ELF-1 (cell line): ENCODE results near the gene EXOC6B.
A peak's percentile ranks its signal among the peaks of the same experiment; 100 is the strongest.
"Not testable (repeated sequence)": the region's sequence is repeated elsewhere in the genome, so short reads cannot be mapped to it uniquely, and the experiment has no call there.

ENCODE experiments used
- DNase-seq: peaks from one replicate; pipeline ENCODE4 v3.0.0-alpha.2; 2016; ENCODE audit warnings: low read depth, low spot score

EXOC6B gene

DNA sequence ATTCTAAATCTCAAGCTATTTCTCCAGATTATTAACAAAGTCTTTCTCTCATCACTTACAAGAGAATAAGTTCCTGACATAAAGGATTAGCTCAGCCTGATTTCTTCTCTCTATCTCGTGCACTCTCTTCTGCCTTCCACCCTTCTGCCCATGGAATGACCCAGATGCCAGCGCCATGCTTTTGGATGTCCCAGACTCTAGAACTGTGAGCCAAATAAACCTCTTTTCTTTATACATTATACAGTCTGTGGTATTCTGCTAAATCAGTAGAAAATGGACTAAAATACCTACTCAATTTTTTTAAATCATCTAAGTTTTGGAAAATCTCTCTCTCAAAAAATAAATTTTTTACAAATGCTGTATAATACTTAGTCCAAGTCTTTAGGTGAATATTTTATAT, 218.6 kb downstream of the EXOC6B start:
- DNase-seq = no peak

DNA sequence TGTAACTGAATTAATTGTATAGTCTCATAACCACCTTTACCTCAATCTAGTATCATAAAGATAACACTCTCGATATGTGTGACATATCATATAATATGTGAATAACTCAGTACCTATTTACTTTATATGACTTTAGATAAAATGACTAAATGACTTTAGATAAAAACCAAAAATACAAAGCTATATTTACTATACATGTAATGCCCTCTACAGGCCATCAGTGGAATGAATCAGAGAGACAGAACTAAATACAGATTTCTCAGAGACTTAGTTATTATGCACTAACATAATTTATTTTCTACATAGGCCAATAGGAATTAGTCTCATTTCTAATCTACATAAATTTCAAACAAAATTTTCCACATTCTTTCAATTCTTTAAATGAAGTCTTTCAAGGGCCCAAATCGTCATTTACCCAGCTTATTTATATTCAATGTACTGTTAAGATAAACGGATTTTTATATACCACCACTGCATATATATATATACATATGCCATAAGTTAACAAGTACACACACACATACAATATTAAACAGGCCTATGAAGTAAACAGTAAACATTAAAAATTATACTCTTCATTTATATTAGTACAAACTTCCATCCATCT, 219.9 kb downstream of the EXOC6B start:
- DNase-seq = no peak

DNA sequence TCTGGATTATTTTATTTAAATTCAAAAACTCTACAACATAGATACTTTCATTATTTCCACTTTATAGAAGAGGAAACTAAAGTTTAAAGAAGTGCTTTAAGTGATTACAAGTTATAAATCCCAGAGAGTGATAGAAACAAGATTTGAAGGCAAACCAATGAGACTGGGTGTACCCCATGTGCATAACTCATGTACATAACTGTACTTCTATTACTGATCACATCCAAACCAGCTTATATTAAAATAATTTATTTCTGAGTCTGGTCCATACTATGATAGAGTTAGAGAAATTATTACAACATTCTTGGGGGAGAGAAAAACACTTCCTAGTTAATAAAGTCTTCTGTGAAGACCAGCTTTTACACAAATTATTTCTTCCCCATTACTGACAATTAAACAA, 221.4 kb downstream of the EXOC6B start:
- no peak for DNase-seq

DNA sequence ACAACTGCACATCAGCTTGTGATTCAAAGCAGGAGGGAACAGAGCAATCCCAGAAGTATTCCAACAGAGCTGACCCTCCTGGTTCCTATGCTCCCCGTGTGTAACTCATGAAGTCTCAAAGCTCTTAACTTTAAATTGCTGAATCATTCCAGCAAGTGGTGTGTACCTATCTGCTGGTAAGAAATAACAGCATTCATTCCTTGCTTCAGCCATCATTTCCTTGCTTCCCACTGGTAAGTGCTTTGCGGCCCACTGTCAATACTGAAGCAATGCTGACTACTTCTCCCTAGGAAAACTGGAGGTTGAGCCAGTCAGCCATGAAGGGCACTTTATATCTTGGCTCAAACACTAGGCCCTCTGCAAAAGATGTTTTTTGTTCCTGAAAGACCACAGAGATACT, 222.4 kb downstream of the EXOC6B start:
- no peak for DNase-seq

DNA sequence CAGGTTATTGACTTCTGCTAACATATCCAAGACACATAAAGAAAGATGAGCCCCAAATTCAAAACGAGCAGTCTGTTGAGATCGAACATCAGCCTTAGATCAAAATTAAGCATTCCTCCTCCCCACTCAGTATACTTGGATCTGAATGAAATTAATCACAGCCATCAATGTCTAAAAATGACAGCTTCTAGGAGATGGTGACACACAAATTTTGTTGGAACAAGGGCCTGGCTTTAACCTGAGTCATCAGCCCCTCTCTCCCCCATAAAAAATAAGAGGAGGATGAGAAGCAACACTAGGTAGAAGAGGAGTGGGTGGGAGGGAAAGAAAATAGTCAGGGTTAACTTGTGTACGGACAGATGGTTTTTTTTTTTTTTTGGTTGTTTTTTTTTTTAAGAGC, 223.1 kb downstream of the EXOC6B start:
- no peak for DNase-seq

DNA sequence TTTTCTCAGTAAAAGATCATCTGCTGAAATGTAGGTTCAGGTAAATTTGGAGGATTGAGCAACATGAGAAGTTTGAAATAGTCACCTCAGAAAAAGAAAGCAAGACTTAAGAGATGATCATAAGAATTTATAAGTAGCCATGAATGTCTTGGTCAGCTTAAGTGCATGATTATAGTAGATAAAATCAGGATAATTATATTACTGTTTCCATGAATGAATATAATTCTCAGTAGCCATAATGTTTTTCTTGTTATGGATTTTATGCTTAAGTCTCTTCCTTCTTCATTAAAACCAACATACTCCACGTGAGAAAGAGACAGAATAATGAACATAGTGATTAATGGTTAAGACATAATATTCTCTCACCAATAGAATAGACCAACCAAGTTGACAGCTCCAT, 223.7 kb downstream of the EXOC6B start:
- DNase-seq = no peak

DNA sequence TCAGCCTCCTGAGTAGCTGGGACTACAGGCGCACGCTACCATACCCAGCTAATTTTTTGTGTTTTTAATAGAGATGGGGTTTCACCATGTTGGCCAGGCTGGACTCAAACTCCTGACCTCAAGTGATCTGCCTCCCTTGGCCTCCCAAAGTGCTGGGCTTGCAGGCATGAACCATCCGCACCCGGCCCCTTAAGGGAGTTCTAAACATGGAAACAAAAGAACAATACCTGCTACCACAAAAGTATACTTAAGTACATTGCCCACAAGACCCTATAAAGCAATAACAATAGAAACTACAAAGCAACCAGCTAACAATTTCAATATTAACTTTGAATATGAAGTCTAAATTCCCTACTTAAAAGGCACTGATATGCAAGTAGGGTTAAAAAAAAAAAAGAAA, 242.0 kb downstream of the EXOC6B start:
- DNase-seq = not testable (repeated sequence)

DNA sequence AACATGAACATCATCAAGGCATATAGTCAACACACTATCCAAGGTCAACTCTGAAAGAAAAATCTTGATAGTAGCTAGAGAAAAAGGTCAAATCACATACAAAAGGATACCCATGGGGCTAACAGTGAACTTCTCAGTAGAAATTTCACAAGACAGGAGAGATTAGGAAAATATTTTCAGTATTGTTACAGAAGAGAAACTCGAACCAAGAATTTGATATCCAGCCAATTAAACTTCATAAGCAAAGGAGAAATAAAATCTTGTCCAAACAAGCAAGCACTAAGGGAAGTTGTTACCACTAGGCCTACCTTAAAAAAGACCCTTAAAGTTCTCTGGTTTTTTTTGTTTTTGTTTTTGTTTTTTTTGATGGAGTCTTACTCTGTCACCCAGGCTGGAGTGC, 242.5 kb downstream of the EXOC6B start:
- DNase-seq = no peak

DNA sequence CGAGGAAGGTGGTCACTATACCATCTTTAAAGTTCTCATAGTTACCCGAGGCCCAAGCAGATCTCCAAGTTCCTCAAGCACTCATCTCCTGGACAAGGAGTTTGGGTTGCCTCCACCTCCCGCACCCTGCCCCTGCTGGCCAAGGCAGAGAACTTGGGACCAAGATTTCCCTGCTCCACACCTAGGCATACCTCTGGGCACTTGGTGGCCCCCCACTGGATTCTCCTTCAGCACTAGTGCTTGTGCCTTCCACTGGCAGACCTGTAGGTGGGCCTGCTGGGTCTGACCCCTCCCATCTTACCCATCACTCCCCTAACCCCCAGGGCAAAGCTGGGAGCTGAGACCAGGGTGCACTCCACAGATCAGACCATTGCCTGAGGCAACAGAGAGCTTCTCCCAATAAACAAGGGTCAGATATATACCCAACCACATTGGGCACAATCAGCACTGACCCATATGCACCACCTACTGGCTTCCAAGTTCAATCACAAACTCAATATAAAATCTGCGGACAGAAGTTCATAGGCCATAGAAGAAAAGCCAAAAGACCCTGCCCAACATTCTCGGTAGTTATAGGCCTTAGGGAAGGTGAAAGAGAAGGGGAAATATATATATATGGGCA, 244.2 kb downstream of the EXOC6B start:
- DNase-seq = peak; percentile 14

DNA sequence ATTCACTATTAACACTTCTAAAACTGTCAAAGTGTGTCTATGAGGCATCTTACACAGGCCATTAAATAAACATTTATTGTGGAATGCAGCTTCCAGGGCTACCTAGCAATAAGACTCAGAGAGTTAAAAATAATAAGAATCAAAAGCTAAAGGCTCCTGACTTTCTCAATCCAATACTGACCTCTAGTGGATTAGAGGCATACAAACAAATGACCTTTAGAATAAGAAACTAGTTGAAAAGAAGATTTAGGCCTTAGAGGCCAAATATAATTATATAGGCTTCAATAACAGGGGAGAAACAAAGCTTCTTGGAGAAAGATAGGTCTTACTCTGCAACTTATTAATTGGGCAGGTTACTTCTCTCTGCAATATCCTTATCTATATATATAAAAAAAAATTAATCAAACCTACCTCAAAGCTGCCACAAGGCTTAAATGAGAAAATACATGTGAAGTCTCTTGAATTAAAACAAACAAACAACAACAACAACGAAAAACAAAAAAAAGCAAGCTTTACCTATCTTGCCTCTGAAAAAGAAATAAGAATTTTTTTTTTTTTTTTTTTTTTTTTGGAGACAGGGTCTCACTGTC, 246.1 kb downstream of the EXOC6B start:
- DNase-seq = no peak

DNA sequence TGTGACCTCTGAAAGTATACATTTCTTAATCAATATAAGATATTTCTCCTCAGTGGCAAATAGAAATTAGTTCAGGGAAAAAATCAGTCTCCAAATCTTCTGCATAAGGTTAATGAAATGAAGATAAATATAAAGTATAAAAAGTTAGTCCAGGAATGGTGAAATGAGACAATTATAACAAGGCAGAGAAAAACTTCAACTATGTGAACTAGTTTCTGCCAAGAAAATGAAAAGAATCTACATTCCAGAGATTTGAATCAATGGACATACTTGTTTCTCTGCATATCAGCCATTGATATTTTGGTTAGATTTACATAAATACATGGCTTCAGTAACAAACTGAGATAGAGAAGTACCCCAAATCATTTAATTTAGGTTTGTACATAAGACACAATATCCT, 249.0 kb downstream of the EXOC6B start:
- DNase-seq = no peak

DNA sequence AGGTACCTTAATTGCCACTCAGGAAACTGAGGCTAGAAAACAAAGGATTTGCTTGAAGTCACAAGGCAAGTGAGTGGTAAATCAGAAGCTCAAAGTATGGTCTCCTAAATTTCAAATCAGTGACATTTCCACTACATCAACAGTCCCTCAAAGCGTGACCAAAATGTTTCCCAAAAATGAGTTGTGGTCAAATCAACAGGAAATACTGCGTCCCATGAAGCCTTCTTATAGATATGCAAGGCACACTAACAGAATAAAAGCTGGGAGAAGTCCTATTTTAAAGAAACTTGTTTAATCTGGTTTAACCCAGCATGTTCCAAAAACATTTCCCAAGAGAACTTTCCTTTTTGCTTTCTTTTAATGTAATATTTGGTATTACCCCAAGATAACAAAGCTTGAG, 249.4 kb downstream of the EXOC6B start:
- no peak for DNase-seq

DNA sequence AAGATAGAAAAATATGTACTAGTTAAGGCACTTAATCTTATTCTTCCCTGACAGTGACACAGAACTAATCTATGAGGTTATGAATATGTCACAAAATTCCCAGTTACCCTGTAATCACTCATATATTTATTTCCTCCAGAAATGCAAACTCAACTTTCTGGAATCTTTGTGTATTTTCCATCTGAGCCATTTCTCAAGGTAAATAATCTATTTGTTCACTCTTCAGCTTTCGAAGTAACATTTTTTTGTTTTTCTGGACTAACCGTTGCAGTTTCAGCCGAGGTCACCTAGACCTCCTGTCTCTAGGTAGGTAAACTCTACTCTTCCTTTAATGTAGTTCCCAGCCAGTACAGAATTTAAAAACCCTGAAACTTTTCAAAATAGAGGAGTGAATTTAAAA, 250.9 kb downstream of the EXOC6B start:
- DNase-seq = no peak

DNA sequence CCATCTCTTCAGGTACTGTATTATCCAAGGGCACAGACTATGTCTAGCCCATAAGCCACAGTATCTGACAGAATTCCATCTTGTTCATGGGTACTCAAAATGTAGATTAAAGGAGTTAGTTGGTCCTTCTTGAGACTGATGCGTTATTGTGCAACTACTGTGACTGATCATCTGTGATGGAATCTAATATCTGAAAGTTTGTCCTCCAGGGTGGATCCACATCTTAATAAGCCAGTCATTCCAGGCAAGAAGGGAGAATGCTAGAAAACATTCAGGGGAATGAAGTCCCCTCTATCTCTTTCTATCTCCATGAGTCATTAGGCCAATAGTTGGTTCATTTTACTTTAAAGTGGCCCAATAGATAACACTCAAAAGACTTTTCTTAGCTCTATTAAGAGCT, 252.6 kb downstream of the EXOC6B start:
- no peak for DNase-seq

DNA sequence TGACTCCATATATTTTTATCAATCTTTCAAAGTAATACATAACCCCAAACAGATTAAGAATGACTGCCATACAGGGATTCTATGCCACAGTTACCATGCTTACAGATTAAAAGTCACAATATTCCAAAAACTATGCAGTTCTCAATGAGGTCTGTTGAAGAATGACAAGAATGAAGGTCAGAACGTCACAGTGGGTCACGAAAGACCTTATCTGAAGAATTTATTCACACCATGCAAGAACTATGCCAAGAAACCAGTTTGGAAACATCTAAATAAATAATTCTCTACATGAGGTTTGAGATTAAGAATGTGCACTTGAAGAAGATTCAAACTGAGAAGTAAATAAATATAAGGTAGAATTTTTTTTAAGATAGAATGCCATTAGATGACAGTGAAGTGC, 253.3 kb downstream of the EXOC6B start:
- no peak for DNase-seq

DNA sequence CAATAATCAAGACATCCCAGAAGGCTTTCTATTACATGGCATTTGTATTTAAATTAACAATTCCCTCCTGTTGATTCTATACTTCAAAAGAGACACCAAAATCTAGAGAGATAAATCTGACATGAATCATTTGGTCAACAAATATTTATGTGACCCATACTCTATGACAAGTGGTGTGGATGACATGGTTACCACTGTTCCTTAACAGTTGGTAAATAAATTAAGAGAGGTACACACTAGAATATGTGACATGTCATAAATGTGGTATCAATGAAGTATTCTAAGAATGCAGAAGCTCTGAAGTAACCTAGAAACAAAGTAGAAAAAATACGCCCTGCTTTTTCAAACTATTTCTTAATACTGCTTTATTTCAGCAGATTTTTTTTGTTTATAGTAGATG, 255.4 kb downstream of the EXOC6B start:
- DNase-seq = no peak

DNA sequence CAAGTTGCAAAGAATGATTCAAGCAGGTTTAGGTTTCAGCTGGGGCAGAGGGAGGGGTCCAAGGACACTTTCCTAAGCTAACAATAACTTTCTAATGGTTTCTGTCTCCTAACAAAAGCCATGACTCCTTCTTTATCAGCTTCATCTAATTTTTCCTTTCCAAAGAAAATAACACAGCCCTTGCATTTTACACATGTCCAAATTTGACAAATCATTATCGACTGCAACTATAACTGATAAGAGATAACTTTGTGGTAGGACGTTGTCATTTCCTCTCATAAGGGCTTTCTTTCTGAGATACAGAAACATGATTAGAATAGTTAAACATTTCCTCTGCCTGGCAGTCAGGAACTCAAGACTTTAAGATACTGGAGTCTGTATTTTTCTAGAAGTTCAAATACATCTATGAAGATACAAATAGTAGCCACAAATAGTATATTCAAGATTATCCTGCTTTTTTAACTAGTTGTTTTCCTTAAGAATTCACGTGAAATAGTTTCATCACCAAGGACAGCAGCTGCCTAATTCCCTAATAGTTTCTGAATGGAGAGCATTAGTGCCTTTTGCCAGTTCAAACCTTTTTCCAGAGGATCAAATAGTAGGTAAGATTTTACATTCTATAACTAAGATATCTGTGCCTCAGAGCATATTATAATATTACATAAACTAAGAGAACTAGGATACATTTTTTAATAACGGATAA, 263.2 kb downstream of the EXOC6B start:
- DNase-seq = no peak

DNA sequence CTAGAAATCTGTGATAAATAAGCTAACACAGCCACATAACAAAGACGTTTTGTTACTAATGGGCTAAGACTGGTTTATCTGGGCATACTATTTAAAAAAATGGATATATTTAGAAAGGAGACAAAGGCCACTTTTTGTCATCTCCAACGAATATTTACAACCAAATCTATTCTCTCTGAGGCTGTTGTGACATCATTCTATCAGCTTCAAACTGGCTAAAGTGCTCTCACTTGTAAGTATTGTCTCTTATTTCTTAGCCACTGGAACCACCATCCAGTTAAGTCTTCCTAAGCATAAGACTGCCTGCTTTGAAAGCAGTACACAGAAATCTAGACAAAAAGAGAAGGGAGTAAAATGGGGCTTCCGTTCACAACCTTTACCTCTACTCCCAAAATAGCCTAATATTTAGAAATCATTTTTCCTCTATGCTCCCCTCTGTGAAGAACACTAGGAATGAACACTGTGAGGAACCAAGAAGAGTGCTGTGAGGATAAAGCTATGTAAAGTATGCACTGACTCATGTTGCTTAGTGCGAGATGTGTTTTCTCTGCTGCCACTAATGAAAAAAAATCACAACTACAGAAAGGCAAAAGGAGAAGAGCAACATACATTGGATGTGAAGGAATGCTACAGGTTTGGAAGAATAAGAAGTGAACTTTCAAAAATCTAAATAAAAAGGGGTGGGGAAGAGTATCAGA, 264.1 kb downstream of the EXOC6B start:
- DNase-seq = no peak

DNA sequence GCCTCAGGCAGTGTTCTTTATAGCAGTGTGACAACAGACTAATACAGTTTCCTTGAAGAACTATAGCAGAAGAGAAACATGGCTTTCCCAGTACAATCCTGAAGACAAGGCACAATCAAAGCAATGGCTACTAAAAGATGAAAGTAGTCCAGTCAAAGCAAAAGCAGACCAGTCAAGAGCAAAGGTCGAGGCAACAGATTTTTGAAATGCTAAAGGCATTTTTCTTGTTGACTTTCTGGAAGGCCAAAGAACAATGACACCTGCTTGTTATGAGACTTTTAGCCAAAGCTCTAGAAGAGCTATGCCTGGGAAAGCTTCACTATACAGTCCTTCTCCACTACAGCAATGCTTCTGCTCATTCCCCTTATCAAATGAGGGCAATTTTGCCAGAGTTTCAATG, 269.9 kb downstream of the EXOC6B start:
- no peak for DNase-seq

DNA sequence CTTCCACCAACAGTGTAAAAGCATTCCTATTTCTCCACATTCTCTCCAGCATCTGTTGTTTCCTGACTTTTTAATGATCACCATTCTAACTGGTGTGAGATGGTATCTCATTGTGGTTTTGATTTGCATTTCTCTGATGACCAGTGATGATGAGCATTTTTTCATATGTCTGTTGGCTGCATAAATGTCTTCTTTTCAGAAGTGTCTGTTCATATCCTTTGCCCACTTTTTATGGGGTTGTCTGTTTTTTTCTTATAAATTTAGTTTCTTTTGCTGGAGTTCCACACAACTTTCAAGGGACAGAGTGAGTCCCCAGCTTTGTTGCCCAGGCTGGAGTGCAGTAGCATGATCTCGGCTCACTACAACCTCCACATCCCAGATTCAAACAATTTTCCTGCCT, 270.5 kb downstream of the EXOC6B start:
- not testable (repeated sequence) for DNase-seq

DNA sequence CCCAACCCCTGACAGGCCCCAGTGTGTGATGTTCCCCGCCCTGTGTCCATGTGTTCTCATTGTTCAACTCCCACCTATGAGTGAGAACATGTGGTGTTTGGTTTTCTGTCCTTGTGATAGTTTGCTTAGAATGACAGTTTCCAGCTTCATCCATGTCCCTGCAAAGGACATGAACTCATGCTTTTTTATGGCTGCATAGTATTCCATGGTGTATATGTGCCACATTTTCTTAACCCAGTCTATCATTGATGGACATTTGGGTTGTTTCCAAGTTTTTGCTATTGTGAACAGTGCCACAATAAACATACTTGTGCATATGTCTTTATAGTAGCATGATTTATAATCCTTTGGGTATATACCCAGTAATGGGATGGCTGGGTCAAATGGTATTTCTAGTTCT, 270.9 kb downstream of the EXOC6B start:
- DNase-seq = not testable (repeated sequence)

DNA sequence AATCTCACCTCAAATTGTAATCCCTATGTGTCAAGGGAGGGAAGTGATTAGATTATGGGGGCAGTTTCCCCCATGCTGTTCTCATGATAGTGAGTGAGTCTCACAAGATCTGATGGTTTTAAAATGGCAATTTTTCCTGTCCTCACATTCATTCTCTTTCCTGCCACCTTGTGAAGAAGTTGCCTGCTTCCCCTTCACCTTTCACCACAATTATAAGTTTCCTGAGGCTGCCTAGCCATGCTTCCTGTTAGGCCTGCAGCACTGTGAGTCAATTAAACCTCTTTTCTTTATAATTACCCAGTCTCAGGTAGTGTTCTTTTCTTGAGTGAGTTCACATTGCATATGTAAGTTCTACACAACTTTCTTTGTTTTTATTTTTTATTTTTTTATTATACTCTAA, 271.5 kb downstream of the EXOC6B start:
- DNase-seq = no peak
